Chondrocyte (in vitro differentiated cells): ENCODE data around the gene CADPS. TPM values are rescaled to one million over a fixed set of nuclear protein-coding genes. Genes with fewer than 3 reads are reported as not detected.
A peak's percentile ranks its signal among the peaks of the same experiment; 100 is the strongest.

Experiments
- DNase-seq: peaks from one replicate; pipeline ENCODE4 v3.0.0; 2021; ENCODE audit warnings: mixed read lengths, low spot score
- H3K27ac Mint-ChIP-seq: one replicate; pipeline ENCODE4 v1.8.0; 2021; ENCODE audit warnings: mild to moderate bottlenecking, moderate library complexity, mixed read lengths; ENCODE audit not compliant: unreplicated experiment
- H3K27me3 Mint-ChIP-seq: 2 replicates; pipeline ENCODE4 v1.8.0; 2021; ENCODE audit warnings: low read depth, mixed read lengths
- H3K36me3 Mint-ChIP-seq: 2 replicates; pipeline ENCODE4 v1.8.0; 2021; ENCODE audit warnings: low read depth, mixed read lengths
- H3K4me1 Mint-ChIP-seq: 2 replicates; pipeline ENCODE4 v1.8.0; 2021; ENCODE audit warnings: low read depth, mild to moderate bottlenecking, mixed read lengths
- H3K4me3 Mint-ChIP-seq: one replicate; pipeline ENCODE4 v1.8.0; 2021; ENCODE audit warnings: mild to moderate bottlenecking, moderate library complexity, mixed read lengths; ENCODE audit not compliant: unreplicated experiment
- H3K9me3 Mint-ChIP-seq: 2 replicates; pipeline ENCODE4 v1.8.0; 2021; ENCODE audit warnings: low read depth, mixed read lengths
- CTCF ChIP-seq: fragments of 200-600 bp; sonication (generic); IDR thresholded peaks from 2 replicates; pipeline ENCODE4 v1.5.0; 2021; ENCODE audit warnings: antibody characterized with exemption, mild to moderate bottlenecking, moderate library complexity
- total RNA-seq: library from RNA; stranded (reverse); gene quantifications from 3 replicates; pipeline ENCODE4 v1.2.1, GENCODE V29; 2021

CADPS gene
- total RNA-seq, 1 donor from 2014 or later = not detected

- Mint-ChIP-seq H3K27ac (no peak overlapping the region), H3K9me3 (no peaks in the 10 kb centered on the region), H3K36me3 (no peaks in the 10 kb centered on the region), H3K27me3 (peaks cover 13% of the 10 kb centered on the region), H3K4me3 (no peak overlapping the region), H3K4me1 (no peaks in the 10 kb centered on the region)
- DNase-seq = no peak
- no peak for TF ChIP-seq CTCF
These were observed 9.9 kb upstream of the CADPS start for GRCh38 chr3:62885136-62885535.

- Mint-ChIP-seq H3K4me1 (no peaks in the 10 kb centered on the region), H3K4me3 (no peak overlapping the region), H3K27ac (no peak overlapping the region), H3K9me3 (no peaks in the 10 kb centered on the region), H3K27me3 (peaks cover 19% of the 10 kb centered on the region), H3K36me3 (no peaks in the 10 kb centered on the region)
- DNase-seq = no peak
- no peak for TF ChIP-seq CTCF
These were observed 9.1 kb upstream of the CADPS start for GRCh38 chr3:62884096-62884870.

GRCh38 chr3:62882676-62883200, 7.5 kb upstream of the CADPS start:
- no peaks in the 10 kb centered on the region for H3K4me1 Mint-ChIP-seq

GRCh38 chr3:62876064-62876463, 848 bp upstream of the CADPS start:
- DNase-seq = no peak
- Mint-ChIP-seq H3K36me3 (peaks cover 2% of the 10 kb centered on the region), H3K27me3 (peaks cover 56% of the 10 kb centered on the region), H3K4me3 (no peak overlapping the region), H3K9me3 (peaks cover 13% of the 10 kb centered on the region), H3K4me1 (peaks cover 9% of the 10 kb centered on the region), H3K27ac (no peak overlapping the region)
- TF ChIP-seq CTCF = no peak

More at GRCh38 chr3:62882676-62883200, 7.5 kb upstream of the CADPS start:
- H3K9me3 Mint-ChIP-seq = no peaks in the 10 kb centered on the region
- H3K27ac Mint-ChIP-seq = no peak overlapping the region
- no peaks in the 10 kb centered on the region for H3K36me3 Mint-ChIP-seq
- H3K27me3 Mint-ChIP-seq = peaks cover 23% of the 10 kb centered on the region
- no peak for TF ChIP-seq CTCF
- no peak overlapping the region for H3K4me3 Mint-ChIP-seq
- DNase-seq = no peak

- peak overlapping the region; percentile 16 for H3K4me3 Mint-ChIP-seq
- H3K27ac Mint-ChIP-seq = no peak overlapping the region
- H3K27me3 Mint-ChIP-seq = peaks cover 57% of the 10 kb centered on the region
- peaks cover 13% of the 10 kb centered on the region for H3K9me3 Mint-ChIP-seq
- DNase-seq = no peak
- H3K36me3 Mint-ChIP-seq = peaks cover 2% of the 10 kb centered on the region
- no peak for TF ChIP-seq CTCF
- H3K4me1 Mint-ChIP-seq = peaks cover 9% of the 10 kb centered on the region
These were observed 364 bp upstream of the CADPS start for GRCh38 chr3:62875558-62876002.
